DOHH2 (cell line): ENCODE measurements around the gene SUFU.

Experiments used
- EZH2phosphoT487 ChIP-seq: fragments of 200-600 bp; sonication (generic); IDR thresholded peaks from 2 replicates; pipeline ENCODE4 v1.6.1; 2017; ENCODE audit warnings: borderline replicate concordance, mild to moderate bottlenecking, antibody characterized with exemption, low read length, moderate library complexity, mixed read lengths
- TF ChIP-seq, protein P1 (sequence below): fragments of 200-600 bp; sonication (generic); IDR thresholded peaks from one replicate; pipeline ENCODE4 v1.5.1; 2014; ENCODE audit warnings: antibody characterized with exemption, mild to moderate bottlenecking, low read depth, low read length; ENCODE audit not compliant: poor library complexity, severe bottlenecking

DNA sequence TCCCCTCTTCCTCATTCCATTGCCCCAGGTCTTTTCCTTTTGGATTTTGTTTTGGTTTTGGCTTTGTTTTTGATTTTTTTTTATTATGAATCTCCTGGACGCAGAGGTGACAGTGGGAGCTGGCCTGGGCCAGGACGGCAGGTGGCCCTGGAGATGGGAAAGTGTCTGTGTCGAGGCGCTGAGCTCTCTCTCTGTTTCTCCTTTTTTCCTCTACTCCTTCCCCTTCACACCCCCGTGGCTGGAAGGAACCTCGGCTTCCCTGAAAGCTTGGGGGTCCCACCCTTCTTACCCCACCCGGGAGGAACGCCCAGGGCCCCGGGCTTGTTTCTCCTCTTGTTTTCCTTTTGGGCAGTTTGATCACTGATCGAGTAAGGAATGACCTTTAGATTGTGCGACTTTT is 153.7 kb downstream of the SUFU start:
- TF ChIP-seq, protein P1, sequence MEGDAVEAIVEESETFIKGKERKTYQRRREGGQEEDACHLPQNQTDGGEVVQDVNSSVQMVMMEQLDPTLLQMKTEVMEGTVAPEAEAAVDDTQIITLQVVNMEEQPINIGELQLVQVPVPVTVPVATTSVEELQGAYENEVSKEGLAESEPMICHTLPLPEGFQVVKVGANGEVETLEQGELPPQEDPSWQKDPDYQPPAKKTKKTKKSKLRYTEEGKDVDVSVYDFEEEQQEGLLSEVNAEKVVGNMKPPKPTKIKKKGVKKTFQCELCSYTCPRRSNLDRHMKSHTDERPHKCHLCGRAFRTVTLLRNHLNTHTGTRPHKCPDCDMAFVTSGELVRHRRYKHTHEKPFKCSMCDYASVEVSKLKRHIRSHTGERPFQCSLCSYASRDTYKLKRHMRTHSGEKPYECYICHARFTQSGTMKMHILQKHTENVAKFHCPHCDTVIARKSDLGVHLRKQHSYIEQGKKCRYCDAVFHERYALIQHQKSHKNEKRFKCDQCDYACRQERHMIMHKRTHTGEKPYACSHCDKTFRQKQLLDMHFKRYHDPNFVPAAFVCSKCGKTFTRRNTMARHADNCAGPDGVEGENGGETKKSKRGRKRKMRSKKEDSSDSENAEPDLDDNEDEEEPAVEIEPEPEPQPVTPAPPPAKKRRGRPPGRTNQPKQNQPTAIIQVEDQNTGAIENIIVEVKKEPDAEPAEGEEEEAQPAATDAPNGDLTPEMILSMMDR, result no peak
- no peak for TF ChIP-seq EZH2phosphoT487
